H1 (cell line): Measurements from ENCODE around the gene CCDC7. TPM values are rescaled to one million over a fixed set of nuclear protein-coding genes. Genes with fewer than 3 reads are reported as not detected.

Experiments
- CTCF ChIA-PET: fragments of 300-600 bp; sonication (Branson Sonifier 250); formaldehyde crosslinking; loops from one replicate; lab custom pipeline; 2021; ENCODE audit not compliant: partially characterized antibody; lab: Charles Lee
- POLR2A ChIA-PET: fragments of 300-600 bp; sonication (Branson Sonifier 250); formaldehyde crosslinking; loops from one replicate; lab custom pipeline; 2021; ENCODE audit warnings: inconsistent platforms; ENCODE audit not compliant: partially characterized antibody; lab: Charles Lee
- DNase-seq, 2 experiments: peaks; one replicate each; pipeline versions ENCODE4 v3.0.0 to v3.0.0-alpha.2; 2010 to 2022; ENCODE audit warnings: low spot score in 2 of 2, low read depth in 1 of 2, mixed read lengths in 1 of 2
- FAIRE-seq: peaks from 2 replicates; lab custom pipeline; 2011; peaks lifted over from hg19 to GRCh38; lab: Jason Lieb, UNC
- H2AFZ ChIP-seq: 2 replicates; pipeline ENCODE4 v1.8.1; 2012; ENCODE audit warnings: low read length, inconsistent platforms
- H2AK5ac ChIP-seq: 2 replicates; pipeline ENCODE4 v1.6.1; 2013; ENCODE audit warnings: low read depth, low read length
- H2BK120ac ChIP-seq: replicated peaks from 2 replicates; pipeline ENCODE3; 2013; ENCODE audit warnings: low read depth, low read length, inconsistent platforms
- H2BK12ac ChIP-seq: 2 replicates; pipeline ENCODE4 v1.6.1; 2013; ENCODE audit warnings: low read depth, low read length
- H2BK15ac ChIP-seq: 2 replicates; pipeline ENCODE4 v1.6.1; 2013; ENCODE audit warnings: low read length
- H2BK20ac ChIP-seq: 2 replicates; pipeline ENCODE4 v1.6.1; 2013; ENCODE audit warnings: low read length
- H2BK5ac ChIP-seq: 2 replicates; pipeline ENCODE4 v1.6.1; 2013; ENCODE audit warnings: low read depth, low read length
- H3K14ac ChIP-seq: 2 replicates; pipeline ENCODE4 v1.6.1; 2013; ENCODE audit warnings: inconsistent platforms; ENCODE audit not compliant: insufficient read length
- H3K18ac ChIP-seq: 2 replicates; pipeline ENCODE4 v1.6.1; 2013; ENCODE audit warnings: low read length; ENCODE audit errors: extremely low read depth
- H3K23ac ChIP-seq: 2 replicates; pipeline ENCODE4 v1.6.1; 2013; ENCODE audit warnings: inconsistent platforms; ENCODE audit not compliant: insufficient read length
- H3K23me2 ChIP-seq: 2 replicates; pipeline ENCODE4 v1.6.1; 2013; ENCODE audit warnings: low read depth, low read length
- H3K27ac ChIP-seq: 2 replicates; pipeline ENCODE4 v1.6.1; 2011; ENCODE audit warnings: low read depth, low read length, inconsistent platforms
- H3K27me3 ChIP-seq, 4 experiments: replicated peaks in 1 of 4; 1 replicate in 1 of 4; 2 replicates in 3 of 4; pipeline versions ENCODE4 v1.6.1 to v1.8.1; 2011 to 2013; ENCODE audit warnings: low read length in 3 of 4, mild to moderate bottlenecking in 3 of 4, inconsistent platforms in 2 of 4, mixed read lengths in 2 of 4, moderate library complexity in 1 of 4; ENCODE audit not compliant: control insufficient read depth in 3 of 4, insufficient read depth in 3 of 4; ENCODE audit errors: extremely low read depth in 1 of 4
- H3K36me3 ChIP-seq, 4 experiments: 2 replicates each; pipeline versions ENCODE4 v1.6.1 to v1.8.1; 2011 to 2013; ENCODE audit warnings: mild to moderate bottlenecking in 4 of 4, low read length in 3 of 4, moderate library complexity in 2 of 4, control low read depth in 1 of 4, inconsistent platforms in 1 of 4; ENCODE audit not compliant: insufficient read depth in 4 of 4, control insufficient read depth in 2 of 4
- H3K4ac ChIP-seq: replicated peaks from 2 replicates; pipeline ENCODE3; 2013; ENCODE audit warnings: low read length, low read depth, mixed read lengths, inconsistent platforms; ENCODE audit not compliant: insufficient read length
- H3K4me1 ChIP-seq, 4 experiments: replicated peaks in 1 of 4; 1 replicate in 1 of 4; 2 replicates in 3 of 4; pipeline versions ENCODE4 v1.6.1 to v1.8.1; 2011 to 2013; ENCODE audit warnings: low read length in 3 of 4, inconsistent platforms in 2 of 4, mixed read lengths in 1 of 4; ENCODE audit not compliant: insufficient read depth in 4 of 4, control insufficient read depth in 3 of 4
- H3K4me2 ChIP-seq, 2 experiments: 2 replicates each; pipeline versions ENCODE4 v1.6.1 to v1.8.1; 2011 to 2013; ENCODE audit warnings: low read depth in 2 of 2, low read length in 2 of 2, control low read depth in 1 of 2, inconsistent platforms in 1 of 2, mild to moderate bottlenecking in 1 of 2; ENCODE audit not compliant: insufficient read depth in 1 of 2
- H3K4me3 ChIP-seq, 4 experiments: fragments of 200-600, 300-600 bp in 1 of 4; sonication (generic), shearing (Covaris generic), sonication (Bioruptor Twin) in 1 of 4; 2 replicates each; pipeline versions ENCODE4 v1.5.1 to v1.8.1; 2011 to 2016; ENCODE audit warnings: low read length in 4 of 4, low read depth in 3 of 4, control low read depth in 2 of 4, inconsistent platforms in 2 of 4, mild to moderate bottlenecking in 2 of 4, mixed read lengths in 1 of 4, moderate library complexity in 1 of 4; ENCODE audit not compliant: insufficient read depth in 2 of 4; ENCODE audit errors: extremely low read depth in 1 of 4
- H3K56ac ChIP-seq: replicated peaks from 2 replicates; pipeline ENCODE3; 2013; ENCODE audit warnings: low read depth, mild to moderate bottlenecking, mixed read lengths, low read length, inconsistent platforms; ENCODE audit not compliant: insufficient read length
- H3K79me1 ChIP-seq: 2 replicates; pipeline ENCODE4 v1.6.1; 2013; ENCODE audit warnings: low read depth, low read length, control low read depth
- H3K79me2 ChIP-seq, 2 experiments: 2 replicates each; pipeline versions ENCODE4 v1.6.1 to v1.8.1; 2012 to 2013; ENCODE audit warnings: low read length in 2 of 2, mild to moderate bottlenecking in 2 of 2, inconsistent platforms in 1 of 2; ENCODE audit not compliant: insufficient read depth in 2 of 2, control insufficient read depth in 1 of 2
- H3K9ac ChIP-seq, 4 experiments: replicated peaks in 1 of 4; 1 replicate in 1 of 4; 2 replicates in 3 of 4; pipeline versions ENCODE4 v1.6.1 to v1.8.1; 2011 to 2013; ENCODE audit warnings: low read depth in 3 of 4, low read length in 3 of 4, control low read depth in 2 of 4, mild to moderate bottlenecking in 2 of 4, moderate library complexity in 2 of 4, inconsistent platforms in 1 of 4; ENCODE audit errors: extremely low read depth in 1 of 4
- H3K9me3 ChIP-seq, 2 experiments: 2 replicates each; pipeline versions ENCODE4 v1.6.1 to v1.8.1; 2012 to 2013; ENCODE audit warnings: mild to moderate bottlenecking in 2 of 2, moderate library complexity in 2 of 2, control low read depth in 1 of 2, inconsistent platforms in 1 of 2, low read depth in 1 of 2, low read length in 1 of 2, mixed read lengths in 1 of 2; ENCODE audit not compliant: insufficient read depth in 2 of 2
- H4K20me1 ChIP-seq, 2 experiments: replicated peaks in 1 of 2; 2 replicates each; pipeline versions ENCODE3 to v1.8.1; 2011 to 2013; ENCODE audit warnings: inconsistent platforms in 2 of 2, low read length in 2 of 2, mild to moderate bottlenecking in 1 of 2; ENCODE audit not compliant: insufficient read depth in 2 of 2, control insufficient read depth in 1 of 2
- H4K5ac ChIP-seq: 2 replicates; pipeline ENCODE4 v1.6.1; 2013; ENCODE audit warnings: low read length, low read depth, mixed read lengths, inconsistent platforms; ENCODE audit not compliant: insufficient read length
- H4K8ac ChIP-seq: 2 replicates; pipeline ENCODE4 v1.8.0; 2013; ENCODE audit warnings: mild to moderate bottlenecking, moderate library complexity, low read length, inconsistent platforms; ENCODE audit not compliant: insufficient read depth; ENCODE audit errors: extremely low read depth
- H4K91ac ChIP-seq: replicated peaks from 2 replicates; pipeline ENCODE3; 2013; ENCODE audit warnings: low read length, mixed read lengths, inconsistent platforms; ENCODE audit not compliant: insufficient read length
- KDM1A ChIP-seq: fragments of 200-600, 300-600 bp; sonication (generic); IDR thresholded peaks from 2 replicates; pipeline ENCODE4 v1.7.1; 2016; ENCODE audit warnings: mild to moderate bottlenecking, low read length, borderline replicate concordance
- KDM5A ChIP-seq: fragments of 200-600 bp; IDR thresholded peaks from 2 replicates; pipeline ENCODE4 v1.7.1; 2012; ENCODE audit warnings: mild to moderate bottlenecking, low read length, inconsistent platforms, mixed read lengths
- RAD21 ChIP-seq, 2 experiments: IDR thresholded peaks in 1 of 2; conservative IDR thresholded peaks in 1 of 2; 2 replicates each; pipeline ENCODE4 v1.6.1; 2011; ENCODE audit warnings: low read depth in 2 of 2, low read length in 2 of 2, improper control_type of control experiment in 1 of 2, inconsistent platforms in 1 of 2, mild to moderate bottlenecking in 1 of 2, moderate library complexity in 1 of 2
- RNF2 ChIP-seq: fragments of 200-900, 300-1000 bp; sonication (generic); IDR thresholded peaks from 2 replicates; pipeline ENCODE4 v1.7.1; 2016; ENCODE audit warnings: borderline replicate concordance, low read depth, mild to moderate bottlenecking, antibody characterized with exemption, low read length; ENCODE audit not compliant: poor library complexity, severe bottlenecking; ENCODE audit errors: missing control alignments
- SIRT6 ChIP-seq: IDR thresholded peaks from one replicate; pipeline ENCODE4 v1.7.1; 2012; ENCODE audit warnings: low read length, inconsistent platforms
- TBP ChIP-seq: IDR thresholded peaks from 2 replicates; pipeline ENCODE4 v1.6.1; 2011; ENCODE audit warnings: low read depth, low read length, improper control_type of control experiment
- polyA plus RNA-seq, 7 experiments: library from polyadenylated mRNA; depleted of rRNA in 3 of 7; stranded (reverse) in 5 of 7; unstranded in 2 of 7; fragments of >200 nt in 5 of 7; fragments of 200-250 nt in 2 of 7; gene quantifications; 1 replicate in 5 of 7; 2 replicates in 1 of 7; 4 replicates in 1 of 7; pipeline versions ENCODE4 v1.2.1 to v1.2.3, GENCODE V29; 2011 to 2013; ENCODE audit warnings: missing spikeins in 2 of 7, mixed read lengths in 2 of 7
- total RNA-seq: library from RNA; stranded (reverse); fragmentation: NEBNext Ultra II Directional; extraction: Animal tissue kit (Norgen Biotek cat#: 25700); gene quantifications from 2 replicates; pipeline ENCODE4 v1.2.1, GENCODE V29; 2021

Gene CCDC7
- total and polyA plus RNA-seq, 2 of the 8 experiments (the other 6 are each of a cell fraction or from before 2014, with no cell fraction given): 0.18 to 0.74 TPM

DNA sequence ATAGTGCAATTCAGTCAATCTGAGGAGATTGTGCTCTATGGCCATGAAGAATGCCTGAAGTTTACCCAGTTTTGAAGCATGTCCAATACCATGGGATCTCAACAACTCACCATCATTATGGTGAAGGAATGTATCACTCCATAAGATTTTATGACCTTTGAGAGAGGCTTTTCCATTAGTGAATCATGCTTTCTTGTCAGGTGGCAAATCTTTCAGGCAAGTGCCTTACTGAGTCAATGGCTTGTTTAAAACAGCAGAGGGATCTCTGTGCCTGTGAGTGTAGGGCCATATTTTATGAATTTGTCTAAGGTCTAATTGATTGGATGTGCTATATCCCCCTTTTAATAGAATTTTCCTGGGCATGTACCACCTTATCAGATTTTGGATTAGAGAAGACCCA is 131.5 kb downstream of the CCDC7 start:
- FAIRE-seq: no peak
- no peak overlapping the region for H2BK12ac ChIP-seq
- TF ChIP-seq RAD21 (IDR thresholded peaks at IDR 0.05 in 1 of 2, conservative IDR thresholded peaks at IDR 0.05 in 1 of 2; ENCODE audit: low read depth in 2 of 2, low read length in 2 of 2): no peak
- no peak for TF ChIP-seq SIRT6
- TF ChIP-seq KDM1A: no peak
- no peak for TF ChIP-seq TBP
- TF ChIP-seq KDM5A: no peak
- TF ChIP-seq RNF2: no peak

More for the DNA sequence above, 131.5 kb downstream of the CCDC7 start:
- no peak overlapping the region for H3K18ac ChIP-seq
- H3K23me2 ChIP-seq: no peaks in the 10 kb centered on the region; the same call in 1 of the 2 replicates
- H3K9me3 ChIP-seq: no peaks in the 10 kb centered on the region; a peak in 1 of 4 replicates
- H4K20me1 ChIP-seq: no peaks in the 10 kb centered on the region
- no peak overlapping the region for H3K14ac ChIP-seq
- H3K27me3 ChIP-seq: no peaks in the 10 kb centered on the region
- POLR2A ChIA-PET: no interaction called here
- no peak overlapping the region for H3K23ac ChIP-seq
- no peaks in the 10 kb centered on the region for H3K4me1 ChIP-seq
- H2BK20ac ChIP-seq: no peak overlapping the region
- no peak overlapping the region for H3K9ac ChIP-seq
- no peak overlapping the region for H3K4me3 ChIP-seq
- no peak overlapping the region for H4K91ac ChIP-seq
- no peak overlapping the region for H2BK5ac ChIP-seq
- no peaks in the 10 kb centered on the region for H3K36me3 ChIP-seq
- H3K56ac ChIP-seq: no peak overlapping the region
- no peaks in the 10 kb centered on the region for H3K79me2 ChIP-seq
- no peak overlapping the region for H2BK120ac ChIP-seq
- H2AFZ ChIP-seq: no peak overlapping the region
- H4K8ac ChIP-seq: no peak overlapping the region
- no peak overlapping the region for H4K5ac ChIP-seq
- H3K4ac ChIP-seq: no peak overlapping the region
- H2BK15ac ChIP-seq: no peak overlapping the region
- DNase-seq: no peak
- H2AK5ac ChIP-seq: no peak overlapping the region
- H3K27ac ChIP-seq: no peak overlapping the region
- H3K79me1 ChIP-seq: no peaks in the 10 kb centered on the region
- CTCF ChIA-PET: no interaction called here
- no peak overlapping the region for H3K4me2 ChIP-seq
